NCI-H2196 (cell line): Measurements from ENCODE around the gene COQ8A.
"Not testable (repeated sequence)": the region's sequence is repeated elsewhere in the genome, so short reads cannot be mapped to it uniquely, and the experiment has no call there.

ENCODE experiments used
- DNase-seq: peaks from one replicate; lab custom pipeline; 2025; ENCODE audit not compliant: unreplicated experiment; lab: John Stamatoyannopoulos, UW

The COQ8A gene

DNA sequence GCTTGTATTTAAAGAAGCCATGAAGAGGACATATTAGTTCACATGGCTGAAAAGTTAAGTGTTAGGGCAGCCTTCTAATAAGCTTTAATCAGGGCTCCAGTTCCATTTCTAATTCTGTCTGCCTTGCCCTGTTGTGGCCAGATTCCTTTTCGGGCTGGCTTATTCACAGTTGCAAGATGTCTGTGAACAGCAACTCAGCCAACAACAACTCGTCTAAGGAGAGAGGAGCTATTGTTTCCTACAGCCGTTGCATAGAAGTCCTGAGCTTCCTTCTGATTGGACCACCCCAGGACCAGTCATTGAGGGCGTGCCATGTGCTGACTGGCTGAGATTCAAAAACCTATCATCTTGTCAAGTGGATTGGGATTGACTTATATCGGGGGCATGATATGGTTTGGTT, 18.6 kb upstream of the COQ8A start:
- no peak for DNase-seq

DNA sequence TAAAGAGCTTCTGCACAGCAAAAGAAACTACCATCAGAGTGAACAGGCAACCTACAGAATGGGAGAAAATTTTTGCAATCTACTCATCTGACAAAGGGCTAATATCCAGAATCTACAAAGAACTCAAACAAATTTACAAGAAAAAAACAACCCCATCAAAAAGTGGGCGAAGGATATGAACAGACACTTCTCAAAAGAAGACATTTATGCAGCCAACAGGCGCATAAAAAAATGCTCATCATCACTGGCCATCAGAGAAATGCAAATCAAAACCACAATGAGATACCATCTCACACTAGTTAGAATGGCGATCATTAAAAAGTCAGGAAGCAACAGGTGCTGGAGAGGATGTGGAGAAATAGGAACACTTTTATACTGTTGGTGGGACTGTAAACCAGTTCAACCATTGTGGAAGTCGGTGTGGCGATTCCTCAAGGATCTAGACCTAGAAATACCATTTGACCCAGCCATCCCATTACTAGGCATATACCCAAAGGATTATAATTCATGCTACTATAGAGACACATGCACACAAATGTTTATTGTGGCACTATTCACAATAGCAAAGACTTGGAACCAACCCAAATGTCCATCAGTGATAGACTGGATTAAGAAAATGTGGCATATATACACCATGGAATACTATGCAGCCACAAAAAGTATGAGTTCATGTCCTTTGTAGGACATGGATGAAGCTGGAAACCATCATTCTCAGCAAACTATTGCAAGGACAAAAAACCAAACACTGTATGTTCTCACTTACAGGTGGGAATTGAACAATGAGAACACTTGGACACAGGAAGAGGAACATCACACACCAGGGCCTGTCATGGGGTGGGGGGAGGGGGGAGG, 10.6 kb upstream of the COQ8A start:
- not testable (repeated sequence) for DNase-seq

DNA sequence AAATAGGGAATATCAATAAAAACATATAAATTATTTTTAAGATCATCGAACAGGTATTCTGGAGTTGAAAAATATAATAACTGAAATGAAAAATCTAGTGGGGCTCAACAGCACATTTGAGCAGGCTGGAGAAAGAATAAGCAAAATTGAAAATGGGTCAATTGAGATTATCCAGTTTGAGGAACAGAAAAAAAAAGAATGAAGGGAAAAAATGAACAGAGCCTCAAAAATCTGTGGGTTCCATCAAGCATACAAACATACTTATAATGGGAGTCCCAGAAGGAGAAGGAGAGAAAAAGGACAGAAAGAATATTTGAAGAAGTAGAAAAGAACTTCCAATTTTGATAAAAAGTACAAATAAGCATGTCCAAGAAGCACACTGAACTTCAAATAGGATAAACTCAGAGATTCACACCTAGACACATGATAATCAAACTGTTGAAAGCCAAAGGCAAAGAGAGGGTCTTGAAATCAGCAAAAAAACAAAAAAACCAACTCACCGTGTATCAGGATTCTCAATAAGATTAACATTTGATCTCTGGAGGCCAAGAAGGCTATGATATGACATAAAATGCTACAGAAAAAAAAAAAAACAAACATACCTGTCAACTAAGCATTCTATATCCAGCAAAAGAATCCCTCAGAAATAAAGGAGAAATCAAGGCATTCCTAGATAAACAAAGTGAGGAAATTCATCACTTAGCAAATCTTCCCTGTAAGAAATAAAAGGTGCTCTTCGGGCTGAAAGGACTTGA, 5.4 kb upstream of the COQ8A start:
- DNase-seq = no peak

DNA sequence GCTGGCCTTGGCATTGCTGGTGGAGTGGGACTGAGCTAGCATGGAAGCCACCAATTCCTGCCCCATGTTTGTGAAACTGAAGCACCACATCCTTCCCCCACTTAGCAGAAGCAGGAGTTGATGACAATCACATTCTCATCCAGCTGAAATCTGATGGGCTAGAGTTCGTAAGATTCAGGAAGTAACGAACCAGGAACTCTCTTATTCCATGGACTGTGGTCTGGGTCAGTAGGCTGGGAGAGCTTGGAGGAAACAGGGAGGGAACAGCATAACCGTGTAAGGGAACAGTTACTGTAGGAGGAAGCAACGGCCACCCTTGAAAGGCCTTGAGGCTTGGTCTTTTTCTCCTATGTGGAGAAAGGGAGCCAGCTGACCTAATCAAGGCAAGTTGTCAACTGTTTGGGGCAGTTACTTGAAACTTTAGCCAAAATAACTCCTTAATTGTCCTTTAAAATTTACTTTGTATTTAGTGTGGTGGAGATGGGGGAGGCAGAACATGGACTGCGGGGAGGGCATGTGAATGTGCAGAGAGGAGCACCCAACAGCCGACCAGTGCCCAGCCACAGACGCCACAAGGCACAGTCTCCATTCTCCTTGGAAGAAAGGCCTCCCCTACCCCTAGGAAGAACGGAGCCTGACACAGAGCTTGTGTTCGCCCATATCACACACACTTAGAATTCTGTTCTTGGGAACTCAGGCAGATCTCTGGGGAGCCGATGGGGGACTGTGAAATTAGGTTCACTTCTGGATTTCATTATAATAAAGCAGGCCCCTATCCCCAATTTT, 2.0 kb upstream of the COQ8A start:
- DNase-seq = no peak

DNA sequence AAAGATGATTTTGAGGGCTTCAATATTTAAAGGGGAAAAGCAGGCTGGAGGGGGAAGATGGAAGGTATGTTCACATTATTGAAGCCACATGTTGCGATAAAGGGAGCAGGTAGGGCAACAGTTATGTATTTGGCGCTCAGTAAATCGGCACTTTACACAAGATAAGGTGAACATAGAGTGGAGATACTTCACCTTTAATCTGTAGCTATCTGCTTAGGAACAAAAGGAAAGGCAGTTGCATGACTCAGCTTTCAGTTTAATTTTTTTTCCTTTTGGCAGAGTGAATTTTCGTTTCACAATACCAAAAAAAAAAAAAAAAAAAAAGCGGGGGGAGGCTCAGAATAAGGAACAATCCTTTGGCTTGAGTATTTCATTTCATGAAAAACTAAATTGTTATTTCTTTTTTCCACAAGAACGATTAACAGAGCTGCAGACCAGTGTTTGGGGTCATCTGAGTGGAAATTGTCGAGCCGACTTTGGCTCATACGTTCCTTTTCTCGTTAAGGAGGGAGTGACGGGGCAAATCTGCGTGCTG, 1.1 kb upstream of the COQ8A start:
- no peak for DNase-seq

DNA sequence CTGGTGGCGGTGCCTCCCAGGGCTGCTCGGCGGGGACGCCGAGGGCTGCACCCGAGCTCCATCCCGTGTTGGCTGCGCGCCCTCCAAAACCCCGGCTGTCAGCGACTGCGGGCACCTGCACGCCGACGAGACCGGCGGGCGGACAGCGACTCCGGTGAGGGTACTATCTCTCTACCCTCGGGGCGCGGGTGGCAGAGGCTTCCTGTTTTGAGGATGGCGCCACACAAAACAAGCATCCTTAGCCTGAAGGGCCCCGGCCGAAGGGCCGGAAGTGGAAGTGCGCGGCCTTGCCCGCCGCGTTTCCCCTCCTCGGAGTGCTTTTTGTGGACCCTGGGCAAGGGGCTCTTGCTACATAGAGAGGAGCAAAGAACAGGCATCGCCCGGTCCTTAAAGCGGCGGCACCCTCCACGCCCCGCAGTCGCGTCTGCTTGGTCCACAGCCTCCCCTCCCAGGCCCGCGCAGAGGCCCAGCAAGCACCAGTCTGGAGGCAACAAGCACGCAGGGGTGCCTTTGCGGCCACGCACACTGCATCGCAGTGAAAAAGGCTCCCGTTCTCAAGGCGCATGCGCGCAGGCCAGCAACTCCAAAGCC, 561 bp upstream of the COQ8A start:
- peak; percentile 74 for DNase-seq

DNA sequence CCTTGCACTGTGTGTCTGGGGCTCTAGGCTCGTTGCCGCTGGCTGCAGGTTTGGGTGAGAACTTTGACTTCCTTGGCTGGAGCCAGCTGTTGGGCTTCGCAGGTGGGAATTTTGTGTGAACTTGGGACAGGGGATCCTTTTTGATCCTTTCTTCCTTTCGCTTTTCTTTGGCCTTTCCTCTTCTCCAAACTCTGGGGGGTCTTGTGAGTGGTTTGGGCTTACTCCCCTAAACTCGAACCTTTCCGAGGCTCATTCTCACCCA, 643 bp downstream of the COQ8A start:
- DNase-seq = no peak

DNA sequence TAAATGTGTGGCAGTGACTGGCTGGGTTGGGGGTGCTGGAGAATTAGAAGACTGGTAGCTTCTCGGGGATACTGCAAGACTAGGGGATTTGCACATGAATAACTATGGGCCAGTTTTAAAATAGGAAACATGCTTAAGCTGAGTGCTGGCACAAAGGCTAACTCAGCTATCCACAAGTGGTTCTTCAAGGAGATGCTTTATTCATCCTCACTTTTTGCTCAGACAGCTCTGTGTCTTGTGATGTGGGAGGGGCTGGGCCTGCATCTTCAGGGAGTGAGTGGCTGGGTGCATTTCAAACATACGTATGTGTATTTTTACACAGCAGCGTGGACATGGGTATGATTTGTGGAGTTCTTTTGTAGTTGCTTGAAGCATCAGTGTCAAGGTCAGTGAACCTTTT, 2.3 kb downstream of the COQ8A start:
- DNase-seq = no peak

DNA sequence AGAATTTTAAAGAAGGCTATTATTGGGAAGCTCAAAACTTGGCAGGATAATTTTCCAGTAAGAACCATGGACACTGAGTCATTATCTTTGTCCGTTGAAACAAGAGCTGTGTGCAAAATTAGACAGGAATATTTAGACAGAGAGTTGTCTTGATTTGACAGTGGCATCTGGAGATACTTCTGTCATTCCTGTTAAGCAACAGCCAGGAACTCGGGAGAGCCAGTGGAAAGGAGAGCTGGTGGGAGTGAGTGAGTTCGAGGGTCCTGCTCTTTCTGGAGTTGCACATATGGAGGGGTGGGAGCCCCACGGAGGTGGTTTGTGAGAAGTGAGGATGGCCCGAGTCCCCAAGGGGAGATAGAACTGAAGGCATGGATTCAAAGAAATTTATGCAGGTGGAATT, 3.1 kb downstream of the COQ8A start:
- DNase-seq = no peak

DNA sequence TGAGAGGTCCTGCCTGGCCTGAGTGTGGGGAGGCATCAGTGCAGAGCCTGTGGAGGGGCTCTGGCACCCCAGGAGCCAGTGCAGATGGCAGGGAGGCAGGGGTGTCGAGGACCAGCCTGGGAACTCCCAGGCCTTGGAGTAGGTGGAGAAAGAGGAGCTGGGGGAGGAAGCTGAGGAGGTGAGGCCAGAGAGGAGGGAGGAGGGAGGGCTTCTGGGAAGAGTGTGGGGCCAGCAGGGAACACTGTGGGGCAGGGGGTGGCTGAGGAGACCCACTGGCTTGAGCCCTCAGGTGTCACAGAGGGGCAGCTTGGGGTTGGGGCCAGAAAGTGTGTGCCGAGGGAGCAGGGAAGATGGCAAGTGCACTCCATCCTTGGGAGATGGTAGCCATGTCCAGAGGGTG, 3.8 kb downstream of the COQ8A start:
- DNase-seq = no peak

DNA sequence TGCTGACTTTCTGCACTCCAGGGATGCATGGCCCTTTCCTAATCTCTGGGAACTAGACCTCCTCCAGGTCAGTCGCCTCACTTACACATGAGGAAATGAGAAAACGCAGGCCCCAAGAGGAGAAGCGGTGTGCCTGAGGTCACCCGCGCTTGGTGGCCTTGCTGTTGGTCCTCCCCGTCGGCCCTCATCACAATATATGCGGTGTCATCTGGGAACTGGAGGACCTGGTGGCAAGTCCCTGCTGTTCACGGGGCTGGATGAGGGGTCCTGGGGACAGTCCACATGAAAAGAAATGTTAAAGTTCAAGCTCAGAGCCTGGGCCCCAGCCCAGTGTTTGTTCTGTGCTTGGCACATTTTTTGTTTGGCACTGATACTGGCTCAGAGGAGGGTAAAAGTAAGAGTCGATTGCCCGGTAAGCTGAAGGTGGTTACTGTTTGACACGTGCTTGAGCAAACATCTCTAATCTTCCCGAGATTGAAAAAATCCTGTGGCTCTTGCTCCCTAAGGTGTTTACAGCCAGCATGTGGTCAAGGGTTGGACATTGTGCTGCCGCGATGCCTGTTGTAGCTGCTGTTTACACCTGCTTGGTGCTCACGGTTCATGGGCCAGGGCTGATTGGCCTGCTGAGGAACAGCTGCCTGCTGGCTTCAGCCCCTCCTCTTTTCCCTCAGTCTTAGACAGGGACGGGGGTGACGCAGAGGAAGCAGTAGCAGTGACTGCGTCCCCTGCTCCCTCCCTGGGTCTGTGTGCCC, 5.2 kb downstream of the COQ8A start:
- DNase-seq = peak; percentile 68

DNA sequence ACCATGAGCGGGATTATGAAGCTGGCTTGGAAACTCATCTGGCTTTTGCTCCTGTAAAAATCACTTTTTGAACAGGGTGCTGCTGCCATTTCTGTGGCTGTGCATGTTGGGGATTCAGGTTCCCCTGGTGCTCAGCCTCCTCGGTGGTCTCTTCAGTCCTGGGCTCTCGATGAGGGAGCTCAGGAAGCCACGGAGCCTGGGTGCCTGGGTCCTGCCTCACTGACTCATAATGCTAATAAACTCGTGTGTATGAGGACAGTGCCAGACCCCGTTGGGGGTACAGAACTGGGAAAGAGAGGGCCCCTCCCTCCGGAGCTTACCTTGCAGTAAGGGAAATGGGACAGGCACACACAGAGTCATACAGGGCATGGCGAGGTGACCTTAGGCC, 5.8 kb downstream of the COQ8A start:
- no peak for DNase-seq

DNA sequence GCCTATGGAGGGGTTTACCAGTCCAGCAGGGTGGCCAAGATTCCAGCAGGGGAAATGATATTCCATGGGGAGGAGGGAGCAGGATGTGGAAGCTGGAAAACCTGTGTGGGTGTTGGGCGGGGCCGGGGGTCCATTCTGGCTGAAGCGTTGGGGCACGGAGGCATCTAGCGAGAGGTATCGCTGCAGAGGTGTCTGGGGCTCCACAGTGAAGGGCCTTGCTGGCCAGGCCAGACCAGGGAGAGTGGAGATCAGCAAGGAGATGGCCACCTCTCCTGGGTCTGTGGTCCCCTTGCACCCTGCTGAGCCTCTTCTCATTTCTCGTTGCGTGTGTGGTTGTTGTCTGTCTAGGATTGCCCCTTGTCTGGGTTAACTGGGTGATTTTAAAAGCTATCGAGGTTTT, 6.2 kb downstream of the COQ8A start:
- DNase-seq = no peak

DNA sequence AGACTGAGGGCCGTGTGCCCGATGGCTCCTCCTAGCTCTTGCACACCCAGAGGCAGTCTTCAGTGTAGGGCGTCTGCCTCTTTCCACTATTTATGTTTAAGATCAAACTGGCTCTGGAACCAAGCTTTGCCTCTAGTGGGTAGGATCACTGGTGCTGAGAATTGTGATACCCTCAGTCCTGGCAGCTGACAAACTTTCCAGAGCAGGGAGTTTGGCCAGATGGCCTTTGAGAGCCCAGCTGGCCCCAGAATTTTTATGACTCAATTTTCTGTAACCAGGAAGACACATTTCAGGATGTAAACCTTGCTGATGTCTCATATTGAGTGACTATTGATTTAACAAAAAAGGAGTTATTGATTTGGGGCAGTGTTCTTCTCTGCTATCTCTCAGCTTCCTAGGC, 6.7 kb downstream of the COQ8A start:
- DNase-seq = no peak

DNA sequence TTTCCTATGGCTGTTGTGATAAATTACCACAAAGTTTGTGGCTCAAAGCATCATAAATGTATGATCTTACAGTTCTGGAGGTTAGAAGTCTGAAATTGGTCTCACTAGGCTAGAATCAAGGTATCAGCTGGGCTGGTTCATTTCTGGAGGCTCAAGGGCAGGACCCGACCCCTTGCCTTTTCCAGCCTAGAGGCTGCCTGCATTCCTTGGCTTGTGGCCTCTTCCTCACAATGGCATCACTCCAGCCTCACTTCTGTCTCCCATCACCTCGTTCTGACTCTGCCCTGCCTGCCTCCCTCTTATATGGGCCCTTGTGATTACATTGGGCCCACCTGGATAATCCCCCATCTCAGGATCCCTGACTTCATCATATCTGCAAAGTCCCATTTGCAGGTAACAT, 8.0 kb downstream of the COQ8A start:
- DNase-seq = no peak

DNA sequence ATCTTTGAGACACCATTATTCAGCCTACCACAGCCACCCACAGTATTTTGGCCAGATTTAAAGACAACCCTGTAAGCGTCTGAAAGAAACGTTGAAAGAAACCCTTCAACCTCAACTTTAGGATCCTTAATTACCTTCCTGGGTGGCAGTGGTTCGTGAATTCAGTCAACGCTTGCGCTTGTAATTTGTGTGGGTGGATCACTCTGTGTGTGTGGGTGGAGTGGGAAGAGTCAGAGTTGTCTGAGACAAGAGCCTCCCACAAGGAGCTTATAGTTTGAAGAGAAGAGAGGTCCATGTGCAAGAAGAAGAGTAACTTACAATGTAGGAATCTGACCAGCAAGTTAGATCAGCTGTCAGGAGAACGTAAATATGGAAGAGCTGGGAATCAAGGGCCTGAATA, 8.4 kb downstream of the COQ8A start:
- DNase-seq = no peak

DNA sequence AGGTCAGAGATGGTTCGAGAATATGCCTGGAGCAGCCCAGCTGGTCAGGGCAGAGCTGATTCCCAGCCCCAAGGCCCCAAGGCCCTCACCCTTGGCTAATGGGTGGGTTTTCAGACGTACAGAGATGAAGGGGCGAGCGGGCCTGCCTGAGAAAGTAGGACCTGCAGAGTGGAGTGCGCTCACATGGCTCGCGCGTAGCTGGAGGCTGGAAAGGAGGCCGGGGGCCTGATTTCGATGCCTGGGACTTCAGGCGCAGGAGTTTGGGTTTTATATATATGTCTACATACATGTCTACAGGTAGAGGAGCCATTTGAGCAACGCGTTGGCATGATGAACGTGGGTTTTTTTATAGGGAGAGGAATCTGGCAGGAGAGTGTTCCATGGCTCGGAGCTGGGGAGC, 8.9 kb downstream of the COQ8A start:
- no peak for DNase-seq

DNA sequence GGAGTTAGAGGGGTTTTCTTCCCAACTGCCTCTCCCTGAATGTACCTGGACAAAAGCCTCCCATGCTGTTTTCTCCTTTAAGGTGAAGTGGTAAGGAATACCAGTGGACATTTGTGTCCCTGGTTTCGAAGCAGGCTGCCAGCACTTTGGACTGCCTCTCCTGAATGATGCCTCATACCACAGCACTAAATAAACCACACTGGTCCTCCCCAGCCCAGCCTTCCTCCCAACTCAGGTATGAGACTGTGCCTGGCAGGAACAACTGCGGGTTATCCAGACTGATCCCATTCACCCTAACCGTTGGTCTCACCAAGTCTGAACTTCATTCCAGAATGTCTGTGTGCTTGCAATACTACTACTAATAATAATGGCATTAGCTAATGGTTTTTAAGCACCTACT, 9.3 kb downstream of the COQ8A start:
- DNase-seq = no peak

DNA sequence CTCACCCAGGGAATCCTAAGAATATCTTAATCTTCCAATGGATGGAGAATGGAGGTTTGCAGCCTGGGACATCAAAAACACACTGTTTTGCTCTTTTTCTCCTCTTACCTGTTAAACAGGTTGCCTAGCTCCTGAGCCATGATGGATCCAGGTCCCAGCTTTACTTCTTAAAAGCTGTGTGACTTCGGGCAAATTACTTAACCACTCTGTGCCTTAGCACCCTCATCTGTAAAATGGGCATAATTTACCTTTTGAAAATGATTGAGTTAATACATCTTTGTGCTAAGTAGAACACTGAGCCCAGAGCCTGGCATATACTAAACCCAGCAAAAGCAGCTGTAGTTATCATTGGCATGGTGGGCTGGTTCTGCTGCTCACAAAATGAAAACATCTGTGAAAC, 10.2 kb downstream of the COQ8A start:
- no peak for DNase-seq

DNA sequence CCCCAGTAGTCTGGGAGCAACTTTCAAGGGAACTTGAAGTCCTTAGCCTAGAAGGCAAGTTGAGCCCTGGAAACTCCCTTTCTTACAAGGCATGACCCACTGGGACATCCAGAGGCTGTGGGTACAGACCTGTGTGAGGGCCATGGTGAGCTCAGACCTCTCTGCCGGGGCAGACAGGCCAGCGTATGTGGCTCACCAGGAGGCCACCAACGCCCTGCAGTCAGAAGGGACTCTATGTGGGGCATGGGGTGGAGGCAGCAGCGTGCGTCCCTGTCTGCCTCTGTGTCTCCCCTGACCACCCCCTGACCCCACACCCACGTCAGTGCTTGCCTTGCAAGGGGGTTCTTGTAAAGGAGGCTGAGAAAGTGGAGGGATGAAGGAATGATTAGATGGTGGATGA, 10.8 kb downstream of the COQ8A start:
- DNase-seq = no peak
